IMR-90 (cell line): ENCODE results near the gene PNRC2. TPM values are rescaled to one million over a fixed set of nuclear protein-coding genes. Genes with fewer than 3 reads are reported as not detected.

Experiments used
- ATAC-seq: fragments of 200-7000 bp; cut with Tn5 transposase; 2 replicates; pipeline ENCODE4 v1.9.1; 2020; ENCODE audit warnings: low read depth, mild to moderate bottlenecking, moderate library complexity
- BruUV-seq: library from RNA; stranded (reverse); fragments of 400-500 nt; replicated peaks from 2 replicates; lab custom pipeline; 2021; lab: Mats Ljungman, UMichigan
- CTCF ChIA-PET: fragments of 300-600 bp; formaldehyde crosslinking; extraction: SDS; loops from one replicate; lab custom pipeline; 2021; ENCODE audit warnings: antibody characterized with exemption; lab: Yijun Ruan, JAX
- POLR2A ChIA-PET: fragments of 300-600 bp; sonication (Branson Sonifier 250); formaldehyde crosslinking; loops from one replicate; lab custom pipeline; 2022; ENCODE audit warnings: antibody characterized with exemption; ENCODE audit not compliant: unreplicated experiment; lab: Charles Lee
- DNase-seq: peaks from one replicate; pipeline ENCODE4 v3.0.0; 2013
- H2AFZ ChIP-seq: replicated peaks from 2 replicates; pipeline ENCODE3; 2013; ENCODE audit warnings: low read length, mild to moderate bottlenecking; ENCODE audit not compliant: poor library complexity
- H2AK5ac ChIP-seq: 2 replicates; pipeline ENCODE4 v1.6.1; 2013; ENCODE audit warnings: low read depth, low read length, inconsistent platforms
- H2AK9ac ChIP-seq: replicated peaks from 2 replicates; pipeline ENCODE3; 2013; ENCODE audit warnings: mild to moderate bottlenecking, low read depth, low read length, moderate library complexity; ENCODE audit not compliant: poor library complexity
- H2BK120ac ChIP-seq: 2 replicates; pipeline ENCODE4 v1.6.1; 2013; ENCODE audit warnings: low read depth, low read length, inconsistent platforms
- H2BK15ac ChIP-seq: 3 replicates; pipeline ENCODE4 v1.6.1; 2013; ENCODE audit warnings: low read depth, low read length, inconsistent platforms
- H2BK20ac ChIP-seq: 2 replicates; pipeline ENCODE4 v1.6.1; 2013; ENCODE audit warnings: low read depth, mild to moderate bottlenecking, inconsistent platforms, low read length, moderate library complexity
- H2BK5ac ChIP-seq: 2 replicates; pipeline ENCODE4 v1.6.1; 2013; ENCODE audit warnings: mild to moderate bottlenecking, low read depth, low read length, inconsistent platforms; ENCODE audit not compliant: poor library complexity, severe bottlenecking
- H3K14ac ChIP-seq: replicated peaks from 2 replicates; pipeline ENCODE4 v1.6.1; 2013; ENCODE audit warnings: low read depth, low read length, inconsistent platforms
- H3K18ac ChIP-seq: 2 replicates; pipeline ENCODE4 v1.6.1; 2013; ENCODE audit warnings: low read depth, low read length, control low read depth
- H3K23ac ChIP-seq: 2 replicates; pipeline ENCODE4 v1.6.1; 2013; ENCODE audit warnings: low read depth, low read length, inconsistent platforms
- H3K27ac ChIP-seq: 2 replicates; pipeline ENCODE4 v1.5.1; 2013; ENCODE audit warnings: mild to moderate bottlenecking, control low read depth, low read length; ENCODE audit not compliant: insufficient read depth
- H3K27me3 ChIP-seq: 2 replicates; pipeline ENCODE4 v1.6.1; 2013; ENCODE audit warnings: low read length; ENCODE audit not compliant: control insufficient read depth, insufficient read depth
- H3K36me3 ChIP-seq: 2 replicates; pipeline ENCODE4 v1.6.1; 2013; ENCODE audit warnings: low read length, mixed read lengths; ENCODE audit not compliant: control insufficient read depth, insufficient read depth
- H3K4ac ChIP-seq: 2 replicates; pipeline ENCODE4 v1.6.1; 2013; ENCODE audit warnings: low read depth, low read length, inconsistent platforms
- H3K4me1 ChIP-seq: 2 replicates; pipeline ENCODE4 v1.6.1; 2013; ENCODE audit warnings: low read length, mixed read lengths; ENCODE audit not compliant: control insufficient read depth, insufficient read depth
- H3K4me2 ChIP-seq: 2 replicates; pipeline ENCODE4 v1.6.1; 2013; ENCODE audit warnings: low read depth, mild to moderate bottlenecking, control low read depth, low read length, moderate library complexity
- H3K4me3 ChIP-seq: 2 replicates; pipeline ENCODE4 v1.5.1; 2013; ENCODE audit warnings: low read depth, mild to moderate bottlenecking, control low read depth, low read length, moderate library complexity; ENCODE audit not compliant: insufficient read depth
- H3K56ac ChIP-seq: 2 replicates; pipeline ENCODE4 v1.6.1; 2013; ENCODE audit warnings: low read length, inconsistent platforms; ENCODE audit not compliant: insufficient read depth; ENCODE audit errors: extremely low read depth
- H3K79me1 ChIP-seq, 2 experiments: 2 replicates each; pipeline ENCODE4 v1.6.1; 2013; ENCODE audit warnings: low read length in 2 of 2, inconsistent platforms in 1 of 2, low read depth in 1 of 2
- H3K9ac ChIP-seq: 2 replicates; pipeline ENCODE4 v1.6.1; 2013; ENCODE audit warnings: low read depth, low read length, control low read depth
- H3K9me1 ChIP-seq: 2 replicates; pipeline ENCODE4 v1.6.1; 2013; ENCODE audit warnings: low read length, inconsistent platforms; ENCODE audit not compliant: insufficient read depth
- H3K9me3 ChIP-seq: 2 replicates; pipeline ENCODE4 v1.6.1; 2013; ENCODE audit warnings: low read length; ENCODE audit not compliant: control insufficient read depth, insufficient read depth
- H4K20me1 ChIP-seq: 2 replicates; pipeline ENCODE4 v1.6.1; 2013; ENCODE audit warnings: low read length, inconsistent platforms; ENCODE audit not compliant: insufficient read depth
- H4K5ac ChIP-seq: 2 replicates; pipeline ENCODE4 v1.6.1; 2013; ENCODE audit warnings: mild to moderate bottlenecking, low read depth, low read length, control low read depth
- H4K8ac ChIP-seq, 2 experiments: 2 replicates each; pipeline ENCODE4 v1.6.1; 2013; ENCODE audit warnings: low read depth in 2 of 2, low read length in 2 of 2, control low read depth in 1 of 2, inconsistent platforms in 1 of 2
- H4K91ac ChIP-seq: 2 replicates; pipeline ENCODE4 v1.6.1; 2013; ENCODE audit warnings: low read depth, low read length, inconsistent platforms; ENCODE audit not compliant: insufficient read depth
- CEBPB ChIP-seq: IDR thresholded peaks from 2 replicates; pipeline ENCODE4 v1.6.1; 2012; ENCODE audit warnings: low read depth, low read length, improper control_type of control experiment
- CHD1 ChIP-seq: IDR thresholded peaks from 2 replicates; pipeline ENCODE4 v1.6.1; 2012; ENCODE audit warnings: low read depth, low read length, improper control_type of control experiment
- NFE2L2 ChIP-seq: fragments of 150-350 bp; IDR thresholded peaks from 2 replicates; pipeline ENCODE4 v1.6.1; 2016; ENCODE audit warnings: low read depth, mild to moderate bottlenecking, low read length
- RAD21 ChIP-seq: IDR thresholded peaks from 2 replicates; pipeline ENCODE4 v1.6.1; 2012; ENCODE audit warnings: low read length, improper control_type of control experiment
- RCOR1 ChIP-seq: IDR thresholded peaks from 2 replicates; pipeline ENCODE4 v1.6.1; 2012; ENCODE audit warnings: mild to moderate bottlenecking, low read length, improper control_type of control experiment; ENCODE audit not compliant: insufficient replicate concordance
- RFX5 ChIP-seq: IDR thresholded peaks from 2 replicates; pipeline ENCODE4 v1.8.0; 2012; ENCODE audit warnings: low read depth, mild to moderate bottlenecking, low read length, moderate library complexity
- SMC3 ChIP-seq: fragments of 150-350 bp; IDR thresholded peaks from 2 replicates; pipeline ENCODE4 v1.6.1; 2016; ENCODE audit warnings: low read depth, mild to moderate bottlenecking, antibody characterized with exemption, low read length, moderate library complexity
- WGBS, 2 experiments: methylation state at CpG; one replicate each; pipeline versions ENCODE4 v1.1.5 to v1.1.7; 2013; ENCODE audit warnings: missing lambda C conversion rate in 2 of 2; ENCODE audit not compliant: insufficient read length in 1 of 2; ENCODE audit errors: extremely low coverage in 2 of 2; 5-methylcytosine and 5-hydroxymethylcytosine counted together
- dilution Hi-C: fragments of 300-500 bp; cut with HindIII; formaldehyde crosslinking; loops from one replicate; pipeline ENCODE4 v1.14.3; 2018; ENCODE audit warnings: low sequenced_read_pairs; ENCODE audit not compliant: unreplicated experiment
- in situ Hi-C: fragments of 300-500 bp; cut with MboI; formaldehyde crosslinking; loops from 3 replicates; pipeline ENCODE4 v1.14.3; 2019; ENCODE audit warnings: low sequenced_read_pairs, inconsistent platforms, mixed read lengths
- intact Hi-C: fragments of 100-400 bp; cut with micrococcal nuclease; formaldehyde crosslinking; loops from 2 replicates; pipeline ENCODE4 v1.10.0; 2022
- polyA plus RNA-seq, 3 experiments: library from polyadenylated mRNA; depleted of rRNA; stranded (reverse); fragments of >200 nt; gene quantifications; 2 replicates each; pipeline ENCODE4 v1.2.3, GENCODE V29; 2012; ENCODE audit warnings: low replicate concordance in 1 of 3
- total RNA-seq: library from RNA; depleted of rRNA; stranded (reverse); fragments of >200 nt; gene quantifications from 2 replicates; pipeline ENCODE4 v1.2.3, GENCODE V29; 2012

The PNRC2 gene
- total and polyA plus RNA-seq, 2 of the 4 experiments (the other 2 are of a cell fraction), result 50.6 to 76.0 TPM

- intact Hi-C loops (no loop called here), in situ Hi-C loops (no loop called here), dilution Hi-C loops (no loop called here)
- Histone ChIP-seq H3K9me3 (no peaks in the 10 kb centered on the region), H3K36me3 (no peaks in the 10 kb centered on the region), H4K8ac (no peak overlapping the region), H2BK120ac (no peak overlapping the region), H3K14ac (no peak overlapping the region), H3K9ac (no peak overlapping the region), H3K79me1 (no peaks in the 10 kb centered on the region), H2AFZ (no peak overlapping the region), H4K20me1 (no peaks in the 10 kb centered on the region), H2BK5ac (no peak overlapping the region), H3K56ac (no peak overlapping the region), H4K91ac (no peak overlapping the region), H3K23ac (no peak overlapping the region), H3K18ac (no peak overlapping the region), H2BK20ac (no peak overlapping the region), H3K9me1 (no peaks in the 10 kb centered on the region), H3K4me3 (no peak overlapping the region), H3K27me3 (peaks cover 17% of the 10 kb centered on the region), H2AK5ac (no peak overlapping the region), H3K4me2 (no peak overlapping the region), H4K5ac (no peak overlapping the region), H3K4ac (no peak overlapping the region), H3K27ac (no peak overlapping the region), H3K4me1 (no peaks in the 10 kb centered on the region), H2BK15ac (no peak overlapping the region), H2AK9ac (no peak overlapping the region)
- no peak for TF ChIP-seq CEBPB
- no peak for TF ChIP-seq RFX5
- TF ChIP-seq RAD21, result no peak
- no peak for TF ChIP-seq SMC3
- no peak for TF ChIP-seq CHD1
- TF ChIP-seq NFE2L2, result no peak
- TF ChIP-seq RCOR1, result no peak
- no TSS peak for BruUV-seq
- POLR2A ChIA-PET, result no interaction called here
- ATAC-seq (no peak), DNase-seq (no peak)
- CTCF ChIA-PET, result interaction anchor here (0.7 to 0.9 kb wide), 2 partner anchors 16 to 61 kb away, joined by 3 to 5 read pairs; no protein-coding TSS in a partner anchor
- 80% methylated on average over 1 of the region's 4 CpGs; no CpG with 5 or more reads in 1 of the 2 experiments for WGBS, 2 experiments
Observed at GRCh38 chr1:23928789-23929188, 30.8 kb upstream of the PNRC2 start.
